HepG2 (cell line): ENCODE measurements around the gene CRTAC1. TPM values are rescaled to one million over a fixed set of nuclear protein-coding genes. Genes with fewer than 3 reads are reported as not detected.
A peak's percentile ranks its signal among the peaks of the same experiment; 100 is the strongest.

Experiments
- ATAC-seq: fragments of 200-7000 bp; cut with Tn5 transposase; 3 replicates; pipeline ENCODE4 v1.9.1; 2020; ENCODE audit warnings: mild to moderate bottlenecking, moderate library complexity
- BruUV-seq: library from RNA; stranded (reverse); fragments of 400-500 nt; replicated peaks from 2 replicates; lab custom pipeline; 2021; lab: Mats Ljungman, UMichigan
- CTCF ChIA-PET: fragments of 300-600 bp; formaldehyde crosslinking; extraction: SDS; loops from one replicate; lab custom pipeline; 2021; ENCODE audit warnings: low total read pairs, inconsistent platforms, low intra/inter-chr PET ratio; lab: Yijun Ruan, JAX
- POLR2A ChIA-PET: fragments of 350-600 bp; sonication (Branson Sonifier 250); formaldehyde crosslinking; loops from one replicate; lab custom pipeline; 2020; ENCODE audit warnings: antibody characterized with exemption, inconsistent platforms; lab: Yijun Ruan, JAX
- DNase-seq: peaks from one replicate; pipeline ENCODE4 v3.0.0-alpha.2; 2015; ENCODE audit warnings: low spot score
- FAIRE-seq: peaks from 3 replicates; lab custom pipeline; 2011; peaks lifted over from hg19 to GRCh38; lab: Jason Lieb, UNC
- H2AFZ ChIP-seq: one replicate; pipeline ENCODE4 v1.6.1; 2011; ENCODE audit warnings: low read length, inconsistent platforms
- H3K27ac ChIP-seq: fragments of 300-600 bp; 3 replicates; pipeline ENCODE4 v1.8.0; 2011; ENCODE audit warnings: mixed run types, mild to moderate bottlenecking, mixed read lengths, low read length, inconsistent platforms; ENCODE audit not compliant: insufficient read depth; ENCODE audit errors: extremely low read length
- H3K27me3 ChIP-seq, 2 experiments: fragments of 200-600 bp in 1 of 2; 2 replicates in 1 of 2; 3 replicates in 1 of 2; pipeline versions ENCODE4 v1.6.0 to v1.8.0; 2011; ENCODE audit warnings: low read length in 2 of 2, mild to moderate bottlenecking in 2 of 2, moderate library complexity in 2 of 2, inconsistent platforms in 1 of 2; ENCODE audit not compliant: insufficient read depth in 2 of 2, control insufficient read depth in 1 of 2
- H3K36me3 ChIP-seq, 2 experiments: fragments of 200-600 bp in 1 of 2; replicated peaks in 1 of 2; 2 replicates in 1 of 2; 3 replicates in 1 of 2; pipeline versions ENCODE4 v1.5.1 to v1.8.0; 2011; ENCODE audit warnings: low read length in 2 of 2, inconsistent platforms in 1 of 2; ENCODE audit not compliant: insufficient read depth in 2 of 2, control insufficient read depth in 1 of 2
- H3K4me1 ChIP-seq: 2 replicates; pipeline ENCODE4 v1.5.1; 2012; ENCODE audit warnings: low read length, inconsistent platforms; ENCODE audit not compliant: insufficient read depth
- H3K4me2 ChIP-seq: 2 replicates; pipeline ENCODE4 v1.6.0; 2011; ENCODE audit warnings: low read depth, low read length, inconsistent platforms
- H3K4me3 ChIP-seq, 3 experiments: fragments of 200-600 bp in 1 of 3; sonication (generic), shearing (Covaris generic) in 1 of 3; replicated peaks in 1 of 3; 2 replicates each; pipeline ENCODE4 v1.5.1; 2011 to 2016; ENCODE audit warnings: low read length in 3 of 3, inconsistent platforms in 2 of 3, low read depth in 2 of 3, mild to moderate bottlenecking in 2 of 3, control low read depth in 1 of 3, mixed read lengths in 1 of 3; ENCODE audit not compliant: insufficient read depth in 1 of 3
- H3K79me2 ChIP-seq: one replicate; pipeline ENCODE4 v1.6.1; 2011; ENCODE audit warnings: low read length, inconsistent platforms; ENCODE audit not compliant: insufficient read depth
- H3K9ac ChIP-seq: 2 replicates; pipeline ENCODE4 v1.6.0; 2011; ENCODE audit warnings: mild to moderate bottlenecking, low read depth, low read length, inconsistent platforms; ENCODE audit not compliant: insufficient read depth
- H3K9me3 ChIP-seq: 2 replicates; pipeline ENCODE4 v1.5.1; 2012; ENCODE audit warnings: mild to moderate bottlenecking, low read length
- H4K20me1 ChIP-seq: 2 replicates; pipeline ENCODE4 v1.6.0; 2011; ENCODE audit warnings: inconsistent platforms, mild to moderate bottlenecking, low read length, moderate library complexity; ENCODE audit not compliant: insufficient read depth
- AKAP8 ChIP-seq: sonication (generic); formaldehyde crosslinking; IDR thresholded peaks from 2 replicates; pipeline ENCODE4 v1.5.1; 2020; ENCODE audit warnings: mild to moderate bottlenecking, missing genetic modification reagents
- ATF3 ChIP-seq: sonication (generic); formaldehyde crosslinking; IDR thresholded peaks from 2 replicates; pipeline ENCODE4 v1.4.0; 2020; ENCODE audit warnings: missing genetic modification reagents
- ATRX ChIP-seq: sonication (generic); formaldehyde crosslinking; IDR thresholded peaks from 2 replicates; pipeline ENCODE4 v1.4.0; 2020; ENCODE audit warnings: missing genetic modification reagents, borderline replicate concordance
- DNMT1 ChIP-seq: sonication (generic); formaldehyde crosslinking; IDR thresholded peaks from 2 replicates; pipeline ENCODE4 v1.5.1; 2020; ENCODE audit warnings: mild to moderate bottlenecking, missing genetic modification reagents
- GLI4 ChIP-seq: sonication (generic); formaldehyde crosslinking; IDR thresholded peaks from 2 replicates; pipeline ENCODE4 v1.5.1; 2020; ENCODE audit warnings: missing genetic modification reagents, mild to moderate bottlenecking, moderate library complexity, borderline replicate concordance
- HNF1A ChIP-seq, 2 experiments: sonication (generic) in 1 of 2; formaldehyde crosslinking in 1 of 2; IDR thresholded peaks; 2 replicates each; pipeline versions ENCODE4 v1.4.0 to v1.6.1; 2016 to 2020; ENCODE audit warnings: borderline replicate concordance in 1 of 2, low read depth in 1 of 2, mild to moderate bottlenecking in 1 of 2, missing genetic modification reagents in 1 of 2
- MIXL1 ChIP-seq: IDR thresholded peaks from 2 replicates; pipeline ENCODE4 v1.6.1; 2016
- POLR2A ChIP-seq, 2 experiments: IDR thresholded peaks; 2 replicates each; pipeline ENCODE4 v1.6.1; 2011; ENCODE audit warnings: low read depth in 2 of 2, low read length in 2 of 2, mild to moderate bottlenecking in 1 of 2, moderate library complexity in 1 of 2; ENCODE audit not compliant: insufficient read depth in 1 of 2
- STAG1 ChIP-seq: sonication (generic); formaldehyde crosslinking; IDR thresholded peaks from 2 replicates; pipeline ENCODE4 v1.4.0; 2020; ENCODE audit warnings: missing genetic modification reagents
- ZBTB2 ChIP-seq: sonication (generic); formaldehyde crosslinking; IDR thresholded peaks from 2 replicates; pipeline ENCODE4 v1.8.0; 2022; ENCODE audit warnings: low read depth, missing genetic modification reagents
- ZNF275 ChIP-seq: sonication (generic); formaldehyde crosslinking; IDR thresholded peaks from 2 replicates; pipeline ENCODE4 v1.8.0; 2022; ENCODE audit warnings: missing genetic modification reagents, mild to moderate bottlenecking, inconsistent platforms, borderline replicate concordance
- ZNF33B ChIP-seq: sonication (generic); formaldehyde crosslinking; IDR thresholded peaks from 2 replicates; pipeline ENCODE4 v1.5.1; 2020; ENCODE audit warnings: mild to moderate bottlenecking, missing genetic modification reagents
- ZNF775 ChIP-seq: sonication (generic); formaldehyde crosslinking; IDR thresholded peaks from 2 replicates; pipeline ENCODE4 v1.4.0; 2020; ENCODE audit warnings: missing genetic modification reagents, mild to moderate bottlenecking, moderate library complexity, borderline replicate concordance
- WGBS: methylation state at CpG from one replicate; pipeline ENCODE4 v1.1.6; 2017; ENCODE audit warnings: low lambda C conversion rate; 5-methylcytosine and 5-hydroxymethylcytosine counted together
- in situ Hi-C: cut with HindIII; loops from 2 replicates; pipeline ENCODE4 v1.10.0; 2017; ENCODE audit warnings: low pct_unique_long_range_greater_than_20kb; ENCODE audit not compliant: extremely low pct_ligation_motif_present
- intact Hi-C: fragments of 100-400 bp; cut with micrococcal nuclease; formaldehyde crosslinking; loops from one replicate; pipeline ENCODE4 v1.10.0; 2022; ENCODE audit not compliant: unreplicated experiment
- polyA plus RNA-seq, 8 experiments: library from polyadenylated mRNA; depleted of rRNA in 3 of 8; stranded (reverse) in 7 of 8; unstranded in 1 of 8; fragments of >200 nt; fragmentation: Illumina TruSeq in 4 of 8; extraction: Trizol in 4 of 8; gene quantifications; 2 replicates each; pipeline versions ENCODE4 v1.2.1 to v1.2.3, GENCODE V29; 2011 to 2016; ENCODE audit warnings: low read depth in 4 of 8, missing spikeins in 1 of 8, mixed read lengths in 1 of 8; ENCODE audit not compliant: insufficient read depth in 1 of 8
- total RNA-seq, 5 experiments: library from RNA; depleted of rRNA; stranded (reverse); fragments of >200 nt; fragmentation: Illumina TruSeq; extraction: Trizol; gene quantifications; 2 replicates each; pipeline ENCODE4 v1.2.3, GENCODE V29; 2016; ENCODE audit warnings: low read depth in 1 of 5

CRTAC1 gene
- total and polyA plus RNA-seq, 2 of the 13 experiments (the other 11 are each of a cell fraction or from before 2014, with no cell fraction given): not detected

GRCh38 chr10:98029149-98030092 lies 1.0 kb downstream of the CRTAC1 start (continued):
- no peak for TF ChIP-seq HNF1A (IDR thresholded peaks at IDR 0.05; ENCODE audit: low read depth)
- no peak for TF ChIP-seq HNF1A (CRISPR knock-in tag; IDR thresholded peaks at IDR 0.05; ENCODE audit: borderline replicate concordance)

GRCh38 chr10:98028168-98028770 lies 2.2 kb downstream of the CRTAC1 start:
- Histone ChIP-seq H3K79me2 (no peaks in the 10 kb centered on the region), H3K4me3 (no peak overlapping the region), H4K20me1 (0 out of 2 replicates have a peak, but pooled peaks cover 3% of the 10 kb centered on the region), H3K4me1 (no peaks in the 10 kb centered on the region), H3K36me3 (no peaks in the 10 kb centered on the region), H3K9ac (no peak overlapping the region), H3K9me3 (no peaks in the 10 kb centered on the region), H3K27ac (no peak overlapping the region), H3K4me2 (no peak overlapping the region), H2AFZ (no peak overlapping the region), H3K27me3 (peaks cover 7 to 54% of the 10 kb centered on the region in 2 experiments; a peak in 4 of 5 replicates)
- peak; percentile 77 for ATAC-seq
- in situ Hi-C loops (no loop called here), intact Hi-C loops (no loop called here)
- no TSS peak for BruUV-seq
- CTCF ChIA-PET: interaction anchor here (1.5 kb wide), 1 partner anchor 113 kb away, joined by 6 read pairs; no protein-coding TSS in a partner anchor
- POLR2A ChIA-PET: no interaction called here
- FAIRE-seq: peak; percentile 18
- WGBS: 29% methylated on average over 5 of the region's 11 CpGs
- peak; percentile 33 for DNase-seq
- no peak for TF ChIP-seq ZNF33B (CRISPR knock-in tag)
- TF ChIP-seq ATRX: no peak
- TF ChIP-seq GLI4 (CRISPR knock-in tag): no peak
- no peak for TF ChIP-seq DNMT1 (CRISPR knock-in tag)
- TF ChIP-seq ZBTB2 (CRISPR knock-in tag): no peak
- peak; percentile 50 for TF ChIP-seq STAG1 (CRISPR knock-in tag)
- no peak for TF ChIP-seq MIXL1 (CRISPR knock-in tag)
- TF ChIP-seq ZNF775 (CRISPR knock-in tag): no peak
- TF ChIP-seq ZNF275 (CRISPR knock-in tag): no peak
- TF ChIP-seq ATF3: no peak
- no peak for TF ChIP-seq AKAP8
- TF ChIP-seq POLR2A (IDR thresholded peaks at IDR 0.05; ENCODE audit: insufficient read depth in 1 of 2, low read depth in 2 of 2, low read length in 2 of 2): no peak
